Stimulated activated naive CD8-positive, alpha-beta T cell treated with anti-CD3 and anti-CD28 coated beads, Interleukin-15, Interleukin-2, amounts not matched to agents 100 U/mL and 50 U/mL, for 24 hours (primary cell): ENCODE measurements around the gene RRP9.
"Not testable (repeated sequence)": the region's sequence is repeated elsewhere in the genome, so short reads cannot be mapped to it uniquely, and the experiment has no call there.

ENCODE experiments used
- ATAC-seq: fragments of 150-1000 bp; cut with Tn5 transposase; one replicate; pipeline ENCODE4 v1.10.0; 2021
- DNase-seq: peaks from one replicate; pipeline ENCODE4 v3.0.0; 2021

The RRP9 gene

GRCh38 chr3:51938780-51939425, 2.8 kb downstream of the RRP9 start:
- no peak for DNase-seq
- no peak for ATAC-seq

- DNase-seq (no peak), ATAC-seq (no peak)
Observed at GRCh38 chr3:51937611-51938450, 3.9 kb downstream of the RRP9 start.

DNA sequence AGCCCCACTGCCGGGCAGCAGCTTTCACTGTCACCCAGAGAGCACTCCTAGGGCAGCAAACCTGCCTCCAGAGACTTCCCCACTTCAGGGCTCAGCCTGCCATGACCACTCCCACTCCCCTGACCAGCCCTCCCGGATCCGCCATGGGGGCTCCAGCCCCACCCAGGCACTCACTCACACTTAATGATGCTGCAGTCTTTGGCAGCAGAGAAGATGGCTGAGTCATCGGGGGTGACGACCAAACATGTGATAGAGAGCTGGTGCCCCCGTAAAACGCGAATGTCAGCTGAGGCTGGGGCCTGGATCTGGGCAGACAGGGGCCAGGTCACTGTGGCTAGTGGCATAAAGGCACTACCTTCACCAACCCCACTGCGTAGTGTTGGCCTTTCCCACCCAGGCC, 4.7 kb downstream of the RRP9 start:
- ATAC-seq (no peak), DNase-seq (no peak)

DNA sequence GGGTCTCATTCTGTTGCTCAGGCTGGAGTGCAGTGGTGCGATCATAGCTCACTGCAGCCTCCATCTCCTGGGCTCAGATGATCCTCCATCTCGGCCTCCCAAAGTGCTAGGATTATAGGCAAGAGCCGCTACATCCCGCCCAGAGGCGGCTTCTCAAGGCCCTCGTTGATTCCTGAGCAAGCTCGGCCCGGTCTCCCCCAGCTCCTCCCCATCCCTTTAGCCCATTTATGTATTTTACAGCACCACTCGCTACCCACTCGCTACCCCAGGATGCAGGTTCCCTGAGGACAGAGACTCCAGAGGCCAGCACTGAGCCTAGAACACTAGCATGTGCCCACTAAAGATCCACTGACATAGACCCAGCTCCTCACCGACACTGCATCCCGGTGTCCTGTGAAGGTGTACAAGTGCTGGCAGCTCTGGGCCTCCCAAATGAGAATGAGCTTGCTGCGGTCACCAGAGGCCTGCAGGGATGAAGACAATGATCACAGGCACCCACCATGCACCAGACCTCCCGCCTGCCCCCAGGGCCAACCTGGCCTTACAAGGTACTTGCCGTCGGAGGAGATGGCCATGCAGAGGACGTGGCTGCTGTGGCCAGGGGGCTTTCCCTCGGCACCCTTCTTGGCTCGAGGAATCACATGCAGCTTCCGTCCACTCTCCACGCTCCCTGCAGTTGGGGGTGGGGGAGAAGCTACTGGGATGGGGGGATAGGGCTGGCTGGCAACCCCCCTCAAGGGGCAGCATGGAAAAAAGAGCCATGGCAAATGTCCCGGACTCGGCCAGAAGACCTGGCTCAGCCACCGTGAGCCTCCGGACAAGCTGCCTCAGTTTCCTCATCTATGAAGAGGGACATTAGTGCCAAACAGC, 5.6 kb downstream of the RRP9 start:
- DNase-seq = no peak
- no peak for ATAC-seq

DNA sequence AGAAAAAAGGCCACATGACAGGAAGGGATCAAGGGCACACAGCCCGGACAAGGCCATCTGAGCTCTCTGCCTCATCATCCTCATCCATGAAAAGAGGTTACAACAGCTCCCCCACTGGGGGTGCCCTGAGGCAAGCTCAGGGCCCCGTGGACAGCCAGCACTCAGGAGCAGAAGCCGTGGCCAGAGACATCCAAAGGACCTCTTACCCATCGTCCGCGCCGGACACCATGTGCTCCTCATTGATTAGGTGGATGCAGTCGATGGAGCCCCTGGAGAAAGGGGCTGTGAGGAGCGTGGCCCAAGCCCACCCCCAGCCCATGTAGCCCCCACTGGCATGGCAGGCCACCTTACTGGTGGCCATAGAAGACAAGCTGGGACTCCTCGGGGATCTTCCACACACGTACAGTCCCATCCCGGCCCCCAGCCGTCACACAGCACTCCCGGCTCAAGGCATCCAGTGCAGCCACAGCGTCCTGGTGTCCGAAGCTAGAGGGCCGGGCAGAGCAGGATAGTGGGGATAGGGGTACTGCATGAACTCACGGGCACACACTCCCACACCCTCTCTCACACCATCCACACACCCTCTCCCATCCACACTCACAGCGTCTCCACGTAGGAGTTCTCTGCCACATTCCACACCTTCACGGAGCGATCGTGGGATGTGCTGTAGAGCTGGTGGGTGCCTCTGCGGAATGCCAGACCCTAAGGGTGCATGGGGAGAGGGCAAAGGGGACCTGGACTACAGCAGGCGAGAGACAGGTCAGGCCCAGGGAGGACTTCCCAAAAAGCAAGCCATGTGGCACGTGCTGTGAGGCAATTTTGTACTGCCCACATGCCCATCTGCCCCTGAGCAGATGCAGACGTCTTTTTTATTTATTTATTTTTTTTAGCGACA, 6.5 kb downstream of the RRP9 start:
- DNase-seq = no peak

GRCh38 chr3:51934139-51934850, 7.4 kb downstream of the RRP9 start:
- ATAC-seq (no peak), DNase-seq (no peak)

More for the DNA sequence above, 6.5 kb downstream of the RRP9 start:
- ATAC-seq = no peak

DNA sequence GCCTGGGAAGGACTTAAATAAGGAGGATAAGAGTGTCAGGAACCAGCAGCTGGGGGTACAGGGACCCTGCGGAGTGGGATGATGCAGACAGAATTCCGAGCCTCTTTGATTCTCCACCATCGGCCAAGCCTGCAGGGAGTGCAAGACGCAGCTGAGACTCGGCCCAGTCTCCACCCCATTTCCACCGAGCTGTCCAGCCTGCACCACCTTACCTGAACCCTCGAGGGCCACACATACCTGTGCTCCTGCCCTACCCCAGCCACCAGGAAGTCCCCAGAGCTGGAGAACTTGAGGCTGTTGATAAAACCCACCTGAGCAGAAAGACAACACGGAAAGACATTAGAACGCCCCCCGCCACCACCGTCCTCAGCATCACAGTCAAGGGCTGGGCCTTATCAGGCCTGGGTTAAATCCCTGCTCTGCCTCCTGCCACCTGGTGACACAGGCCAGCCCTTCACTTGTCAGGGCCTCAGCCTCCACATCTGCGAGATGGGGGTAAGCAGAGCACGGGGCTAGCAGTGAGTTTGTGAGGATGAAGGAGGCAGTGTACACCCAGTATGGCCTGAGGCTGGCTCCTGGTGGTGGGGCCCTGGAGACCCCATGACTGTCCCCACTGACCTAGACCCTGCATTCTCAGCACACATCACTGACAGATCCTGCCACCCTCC, 8.1 kb downstream of the RRP9 start:
- ATAC-seq = no peak
- no peak for DNase-seq

DNA sequence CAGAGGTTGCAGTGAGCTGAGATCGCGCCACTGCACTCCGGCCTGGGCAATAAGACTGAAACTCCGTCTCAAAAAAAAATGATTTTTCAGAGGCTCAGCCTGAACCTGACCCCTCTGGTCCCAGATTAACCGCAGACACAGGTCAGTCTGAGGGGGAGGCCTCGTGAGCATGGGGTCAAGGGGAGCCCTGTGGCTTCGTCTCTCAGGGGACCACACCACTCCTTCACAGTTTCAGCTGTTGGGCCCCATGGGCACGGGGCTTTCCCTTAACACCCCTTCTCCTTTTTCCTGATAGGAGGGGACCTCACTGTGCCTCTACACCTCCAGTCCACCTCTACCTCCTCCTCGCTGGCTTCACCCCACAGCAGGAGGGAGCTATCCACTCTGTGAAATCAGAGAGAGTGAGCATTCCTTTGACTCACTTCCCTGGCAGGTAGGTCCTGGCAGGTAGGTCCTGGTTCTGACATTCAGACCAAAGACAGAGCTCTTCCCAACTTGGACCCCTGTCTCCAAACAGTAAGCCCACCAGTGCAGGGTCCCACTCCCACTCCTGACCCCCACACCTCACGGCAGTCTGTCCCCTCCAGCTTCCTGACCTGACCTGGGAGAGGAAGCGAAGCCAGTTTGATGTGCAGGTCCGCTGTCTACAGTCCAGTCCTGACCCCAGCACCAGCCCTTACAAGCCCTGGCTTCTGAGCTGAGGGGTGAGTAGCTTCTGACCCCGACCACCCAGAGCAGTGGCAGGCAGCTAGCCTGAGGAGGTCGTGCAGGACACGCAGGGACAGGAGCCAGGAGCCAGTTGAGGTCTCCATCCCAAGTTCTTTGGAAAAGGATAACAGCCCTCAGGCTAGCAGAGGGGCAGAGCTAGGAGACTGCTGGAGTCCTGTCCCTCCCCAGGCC, 9.0 kb downstream of the RRP9 start:
- ATAC-seq (no peak), DNase-seq (no peak)

GRCh38 chr3:51931756-51932155, 9.9 kb downstream of the RRP9 start:
- DNase-seq (no peak), ATAC-seq (no peak)

DNA sequence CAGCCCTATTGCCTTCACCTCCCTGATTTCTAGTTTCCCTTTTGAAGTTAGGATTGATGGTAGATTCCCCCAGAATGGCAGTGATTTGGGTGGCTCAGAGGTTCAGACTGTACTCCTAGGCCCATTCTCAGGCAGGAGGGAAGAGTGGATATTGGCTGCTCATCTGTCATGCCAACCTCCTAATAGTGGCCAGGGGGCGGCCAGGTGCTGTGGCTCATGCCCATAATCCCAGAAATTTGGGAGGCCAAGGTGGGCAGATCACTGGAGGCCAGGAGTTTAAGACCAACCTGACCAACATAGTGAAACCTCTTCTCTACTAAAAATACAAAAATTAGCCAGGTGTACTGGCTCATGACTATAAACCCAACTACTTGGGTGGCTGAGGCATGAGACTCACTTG, 11.3 kb downstream of the RRP9 start:
- DNase-seq = no peak
- no peak for ATAC-seq

DNA sequence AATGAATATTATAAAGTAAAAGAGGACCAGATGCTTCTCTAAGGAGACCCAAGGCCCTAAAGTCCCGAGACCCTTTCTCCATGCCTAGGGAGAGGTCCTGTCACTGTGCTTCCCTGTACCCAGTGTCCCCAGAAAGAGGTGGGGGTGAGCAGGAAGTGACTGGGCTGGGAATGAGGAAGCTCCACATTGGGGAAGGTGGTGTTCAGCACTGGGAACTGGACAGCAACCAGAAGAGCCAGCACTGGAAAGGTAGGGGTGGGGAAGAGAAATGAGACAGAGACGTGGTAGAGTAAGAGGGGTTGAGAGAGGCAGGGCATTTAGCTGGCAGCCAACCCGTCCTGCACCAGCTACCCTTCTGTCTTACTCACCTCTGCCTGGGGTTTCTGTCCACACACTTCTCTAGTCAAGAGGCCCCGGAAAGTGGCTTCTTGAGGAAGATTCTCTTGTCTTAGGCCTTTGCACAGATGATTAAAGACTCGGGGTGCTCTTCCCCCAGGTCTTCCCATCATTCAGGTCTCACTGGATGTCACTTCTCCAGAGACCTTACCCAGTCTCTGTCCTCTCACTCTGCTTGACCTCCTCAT, 12.2 kb downstream of the RRP9 start:
- DNase-seq = no peak
- ATAC-seq = no peak

- ATAC-seq, DNase-seq: not testable (repeated sequence)
Observed at GRCh38 chr3:51928981-51929380, 12.7 kb downstream of the RRP9 start.

DNA sequence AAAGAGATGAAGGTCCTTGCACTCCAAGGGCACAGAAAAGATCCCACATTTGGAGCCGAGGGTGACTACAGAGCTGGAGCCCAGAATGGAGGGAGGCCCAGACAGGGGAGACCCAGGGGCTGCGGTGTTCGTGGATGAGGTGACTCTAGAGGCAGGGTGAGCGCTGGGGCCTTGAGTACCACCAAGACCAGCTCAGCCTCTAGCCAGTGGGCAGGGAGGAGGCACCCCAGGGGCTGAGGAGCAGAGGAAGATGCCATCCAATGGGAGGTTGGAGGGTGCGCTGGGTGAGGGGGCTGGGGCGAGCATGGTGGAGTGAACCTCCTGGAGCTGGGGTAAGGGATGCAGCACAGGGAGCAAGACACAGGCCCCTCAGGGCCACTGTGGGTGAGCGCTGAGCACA, 13.3 kb downstream of the RRP9 start:
- no peak for DNase-seq
- ATAC-seq = no peak

DNA sequence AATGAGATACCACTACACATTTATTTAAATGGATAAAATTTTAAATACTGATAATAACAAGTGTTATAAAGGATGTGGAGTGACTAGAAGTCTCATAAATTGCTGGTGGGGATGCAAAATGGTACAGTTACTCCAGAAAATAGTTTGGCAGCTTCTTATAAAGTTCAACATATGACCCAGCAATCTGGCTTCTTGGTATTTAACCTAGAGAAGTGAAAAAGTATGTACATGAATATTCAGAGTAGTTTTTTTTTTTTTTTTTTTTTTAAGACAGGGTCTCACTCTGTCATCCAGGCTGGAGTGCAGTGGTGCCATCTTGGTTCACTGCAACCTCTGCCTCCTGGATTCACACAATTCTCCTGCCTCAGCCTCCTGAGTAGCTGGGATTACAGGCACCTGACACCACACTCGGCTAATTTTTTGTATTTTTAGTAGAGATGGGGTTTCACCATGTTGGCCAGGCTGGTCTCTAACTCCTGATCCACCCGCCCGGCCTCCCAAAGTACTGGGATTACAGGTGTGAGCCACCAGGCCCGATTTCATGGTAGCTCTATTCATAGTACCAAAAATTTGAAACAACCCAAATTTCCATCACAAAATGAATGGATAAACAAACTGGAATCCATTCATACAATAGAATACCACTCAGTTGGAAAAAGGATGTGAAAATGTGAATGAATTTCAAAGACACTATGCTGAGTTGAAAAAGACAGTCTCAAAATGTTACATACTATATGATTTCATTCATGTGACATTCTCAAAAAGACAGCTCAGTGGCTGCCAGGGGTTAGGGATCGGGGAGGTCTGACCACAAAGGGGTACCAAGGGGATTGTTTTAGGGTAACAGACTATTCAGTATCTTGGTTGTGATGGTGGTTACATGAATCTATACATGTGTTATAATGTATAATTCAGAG, 14.4 kb downstream of the RRP9 start:
- no peak for ATAC-seq
- no peak for DNase-seq

DNA sequence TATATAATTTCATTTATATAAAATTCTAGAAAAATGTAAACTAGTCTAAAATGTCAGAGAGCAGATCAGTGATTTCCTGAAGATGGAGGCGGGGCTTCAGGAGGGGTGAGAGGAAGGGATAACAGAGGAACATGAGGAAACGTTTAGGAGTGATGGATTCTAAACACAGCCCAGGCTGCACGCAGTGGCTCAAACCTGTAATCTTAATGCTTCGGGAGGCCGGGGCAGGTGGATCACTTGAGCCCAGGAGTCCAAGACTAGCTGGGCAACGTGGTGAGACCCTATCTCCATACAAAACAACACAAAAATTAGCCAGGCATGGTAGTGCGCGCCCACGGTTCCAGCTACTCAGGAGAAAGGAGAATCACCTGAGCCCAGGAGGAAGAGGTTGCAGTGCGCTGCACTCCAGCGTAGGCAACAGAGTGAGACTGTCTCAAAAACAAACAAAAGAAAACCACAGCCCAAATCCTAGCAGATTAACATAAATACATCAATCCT, 20.6 kb downstream of the RRP9 start:
- no peak for DNase-seq
- no peak for ATAC-seq

GRCh38 chr3:51916418-51916817, 25.3 kb downstream of the RRP9 start:
- DNase-seq = no peak
- no peak for ATAC-seq

DNA sequence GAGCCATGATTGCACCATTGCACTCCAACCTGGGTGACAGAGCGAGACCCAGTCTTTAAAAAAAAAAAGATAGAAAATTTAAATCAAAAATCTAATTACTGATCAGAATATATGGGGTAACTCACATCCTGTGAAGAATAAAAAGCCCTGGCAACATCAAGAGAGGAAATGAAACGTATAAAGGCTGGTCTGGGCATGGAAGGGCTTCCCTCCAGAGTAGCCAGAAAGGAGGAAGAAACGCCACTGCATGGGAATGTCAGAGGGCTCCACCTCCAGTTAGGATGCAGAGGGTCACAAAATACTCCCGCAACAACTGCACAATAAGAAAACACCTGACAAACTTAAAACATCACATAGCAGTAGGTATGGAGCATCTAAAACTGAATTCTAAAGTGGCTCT, 33.7 kb downstream of the RRP9 start:
- ATAC-seq (no peak), DNase-seq (no peak)
